ENCODE results near the gene GP9. TPM values are rescaled to one million over a fixed set of nuclear protein-coding genes. Genes with fewer than 3 reads are reported as not detected.
"Not testable (repeated sequence)": the region's sequence is repeated elsewhere in the genome, so short reads cannot be mapped to it uniquely, and the experiment has no call there.

Gene GP9
- total and polyA plus RNA-seq, 4 donors, result 0.30 to 0.72 (median 0.59) TPM; not detected in 1

- H3K36me3 ChIP-seq (ENCODE audit: control insufficient read depth, insufficient read depth, low read length), result peaks cover 8% of the 10 kb centered on the region
- H3K4me3 ChIP-seq (ENCODE audit: low read depth, low read length), result no peak overlapping the region
- DNase-seq (ENCODE audit: low read depth in 4 of 6, low spot score in 6 of 6), result no peak
- 97% methylated on average over 4 of the region's 6 CpGs for WGBS (ENCODE audit: insufficient coverage)
- H3K27me3 ChIP-seq (ENCODE audit: control insufficient read depth, insufficient read depth, low read length), result no peaks in the 10 kb centered on the region
- H3K27ac ChIP-seq (ENCODE audit: low read depth, low read length), result no peak overlapping the region
- no peaks in the 10 kb centered on the region for H3K4me1 ChIP-seq (ENCODE audit: control insufficient read depth, insufficient read depth, low read length)
- no peaks in the 10 kb centered on the region for H3K9me3 ChIP-seq (ENCODE audit: control insufficient read depth, insufficient read depth, low read length)
Observed at GRCh38 chr3:129104498-129105079, 44.0 kb downstream of the GP9 start.

DNA sequence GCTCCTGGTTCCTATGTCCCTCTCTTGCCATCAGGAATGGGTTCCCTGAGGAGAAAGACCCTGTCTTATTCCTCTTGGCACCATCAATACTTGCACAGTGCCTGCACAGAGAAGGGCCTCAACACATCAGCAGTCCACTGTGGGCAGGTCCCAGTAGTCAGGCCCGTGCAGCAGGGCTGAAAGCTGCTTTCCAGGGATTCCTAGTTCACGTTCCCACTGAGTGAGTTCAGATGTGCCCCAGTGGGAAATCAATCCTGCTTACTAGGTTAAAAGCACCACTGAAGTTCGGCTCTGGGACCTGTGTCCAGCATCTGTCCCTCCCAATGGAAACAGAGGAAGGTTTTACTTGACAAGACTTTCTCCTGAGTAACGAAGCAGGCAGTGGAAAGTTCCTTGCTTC lies 45.3 kb downstream of the GP9 start:
- DNase-seq (ENCODE audit: low read depth in 4 of 6, low spot score in 6 of 6), result no peak
- Histone ChIP-seq H3K27ac (ENCODE audit: low read depth, low read length) (no peak overlapping the region), H3K4me3 (ENCODE audit: low read depth, low read length) (no peak overlapping the region), H3K27me3 (ENCODE audit: control insufficient read depth, insufficient read depth, low read length) (no peaks in the 10 kb centered on the region), H3K4me1 (ENCODE audit: control insufficient read depth, insufficient read depth, low read length) (no peaks in the 10 kb centered on the region), H3K9me3 (ENCODE audit: control insufficient read depth, insufficient read depth, low read length) (no peaks in the 10 kb centered on the region), H3K36me3 (ENCODE audit: control insufficient read depth, insufficient read depth, low read length) (peaks cover 8% of the 10 kb centered on the region)
- WGBS (ENCODE audit: insufficient coverage), result 91% methylated on average over 4 of the region's 4 CpGs

- peak in 1 of 6 donors; percentile 33 for DNase-seq (ENCODE audit: low read depth in 4 of 6, low spot score in 6 of 6)
- Histone ChIP-seq H3K27me3 (ENCODE audit: control insufficient read depth, insufficient read depth, low read length) (no peaks in the 10 kb centered on the region), H3K36me3 (ENCODE audit: control insufficient read depth, insufficient read depth, low read length) (peaks cover 8% of the 10 kb centered on the region), H3K4me1 (ENCODE audit: control insufficient read depth, insufficient read depth, low read length) (no peaks in the 10 kb centered on the region), H3K9me3 (ENCODE audit: control insufficient read depth, insufficient read depth, low read length) (no peaks in the 10 kb centered on the region), H3K4me3 (ENCODE audit: low read depth, low read length) (no peak overlapping the region), H3K27ac (ENCODE audit: low read depth, low read length) (no peak overlapping the region)
- WGBS (ENCODE audit: insufficient coverage), result 68% methylated on average over 4 of the region's 5 CpGs
Observed at GRCh38 chr3:129106320-129106719, 45.7 kb downstream of the GP9 start.

- WGBS (ENCODE audit: insufficient coverage), result 69% methylated on average over 19 of the region's 19 CpGs
Observed at GRCh38 chr3:129106866-129107565, 46.4 kb downstream of the GP9 start.

DNA sequence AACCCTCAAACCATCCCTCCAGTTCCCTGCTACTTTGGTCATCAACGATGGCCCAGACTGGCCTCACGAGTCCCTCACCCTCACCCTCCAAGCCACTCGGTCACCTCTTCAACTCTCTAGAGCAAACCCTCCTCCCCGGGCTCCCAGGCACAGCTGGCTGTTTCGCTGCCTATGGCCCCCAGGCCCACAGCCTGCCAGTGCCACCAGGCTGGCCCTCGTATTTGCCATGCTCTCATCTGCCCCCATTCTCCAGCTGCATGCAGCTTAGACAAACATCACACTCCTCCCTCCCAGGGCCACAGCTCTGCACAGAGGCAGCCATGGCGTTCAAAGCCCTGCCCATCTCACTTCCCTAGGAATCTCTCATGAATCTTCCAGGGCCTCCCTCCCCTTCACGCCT lies 47.2 kb downstream of the GP9 start:
- no peaks in the 10 kb centered on the region for H3K9me3 ChIP-seq (ENCODE audit: control insufficient read depth, insufficient read depth, low read length)
- no peak overlapping the region for H3K4me3 ChIP-seq (ENCODE audit: low read depth, low read length)
- DNase-seq (ENCODE audit: low read depth in 4 of 6, low spot score in 6 of 6), result no peak
- no peak overlapping the region for H3K27ac ChIP-seq (ENCODE audit: low read depth, low read length)
- H3K4me1 ChIP-seq (ENCODE audit: control insufficient read depth, insufficient read depth, low read length), result no peaks in the 10 kb centered on the region
- 87% methylated on average over 7 of the region's 8 CpGs for WGBS (ENCODE audit: insufficient coverage)
- no peaks in the 10 kb centered on the region for H3K27me3 ChIP-seq (ENCODE audit: control insufficient read depth, insufficient read depth, low read length)
- H3K36me3 ChIP-seq (ENCODE audit: control insufficient read depth, insufficient read depth, low read length), result peaks cover 12% of the 10 kb centered on the region

More at GRCh38 chr3:129106866-129107565, 46.4 kb downstream of the GP9 start:
- Histone ChIP-seq H3K36me3 (ENCODE audit: control insufficient read depth, insufficient read depth, low read length) (peaks cover 8% of the 10 kb centered on the region), H3K9me3 (ENCODE audit: control insufficient read depth, insufficient read depth, low read length) (no peaks in the 10 kb centered on the region), H3K4me1 (ENCODE audit: control insufficient read depth, insufficient read depth, low read length) (no peaks in the 10 kb centered on the region), H3K27ac (ENCODE audit: low read depth, low read length) (no peak overlapping the region), H3K4me3 (ENCODE audit: low read depth, low read length) (no peak overlapping the region), H3K27me3 (ENCODE audit: control insufficient read depth, insufficient read depth, low read length) (no peaks in the 10 kb centered on the region)
- peak in 1 of 6 donors; percentile 15 for DNase-seq (ENCODE audit: low read depth in 4 of 6, low spot score in 6 of 6)

DNA sequence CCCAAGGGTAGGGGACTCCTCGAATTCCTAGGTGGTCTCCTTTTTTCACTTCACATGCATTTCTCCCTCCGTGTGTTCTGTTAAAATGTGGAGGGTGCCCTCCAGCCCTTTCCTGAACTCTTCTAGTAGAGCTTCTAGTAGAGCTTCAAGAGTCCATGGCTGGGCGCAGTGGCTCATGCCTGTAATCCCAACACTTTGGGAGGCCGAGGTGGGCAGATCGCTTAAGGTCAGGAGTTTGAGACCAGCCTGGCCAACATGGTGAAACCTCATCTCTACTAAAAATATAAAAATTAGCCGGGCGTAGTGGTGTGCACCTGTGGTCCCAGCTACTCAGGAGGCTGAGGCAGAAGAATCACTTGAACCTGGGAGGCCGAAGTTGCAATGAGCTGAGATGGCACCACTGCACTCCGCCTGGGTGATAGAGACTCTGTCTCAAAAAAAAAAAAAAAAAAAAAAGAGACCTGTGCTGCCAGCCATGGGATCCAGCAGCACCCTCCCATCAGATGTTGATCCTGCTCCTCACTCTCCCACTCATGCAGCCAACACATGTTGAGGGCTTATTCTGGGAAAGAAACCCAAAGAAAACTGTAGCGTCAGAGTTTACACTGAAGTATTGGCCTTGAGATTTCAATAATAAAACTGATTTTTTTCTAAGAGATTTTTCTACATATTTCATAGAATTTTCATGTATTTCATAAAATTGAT lies 50.6 kb downstream of the GP9 start:
- H3K27me3 ChIP-seq (ENCODE audit: control insufficient read depth, insufficient read depth, low read length), result not testable (repeated sequence)
- peaks cover 17% of the 10 kb centered on the region for H3K36me3 ChIP-seq (ENCODE audit: control insufficient read depth, insufficient read depth, low read length)

More for the DNA sequence above, 50.6 kb downstream of the GP9 start:
- not testable (repeated sequence) for H3K27ac ChIP-seq (ENCODE audit: low read depth, low read length); H3K4me1 ChIP-seq (ENCODE audit: control insufficient read depth, insufficient read depth, low read length); H3K4me3 ChIP-seq (ENCODE audit: low read depth, low read length); DNase-seq (ENCODE audit: low read depth in 4 of 6, low spot score in 6 of 6); H3K9me3 ChIP-seq (ENCODE audit: control insufficient read depth, insufficient read depth, low read length)
- 95% methylated on average over 4 of the region's 10 CpGs for WGBS (ENCODE audit: insufficient coverage)

Other genes with a start within 250 kb of the GP9 start
- 10 to 100 TPM; 32.0 to 35.8 TPM for gene ACAD9, start 181.2 kb upstream of the GP9 start, total RNA-seq
- gene ACAD9, start 181.2 kb upstream of the GP9 start, polyA plus RNA-seq (ENCODE audit: insufficient read length in 2 of 2), result 10 to 100 TPM; 36.3 to 44.7 TPM
- 1 to 10 TPM; 1.1 to 3.8 TPM for gene CFAP92, start 66.7 kb upstream of the GP9 start, total RNA-seq
- gene CFAP92, start 66.7 kb upstream of the GP9 start, polyA plus RNA-seq (ENCODE audit: insufficient read length in 2 of 2), result 1 to 10 TPM; 3.5 to 4.5 TPM
- gene EFCC1, start 59.5 kb upstream of the GP9 start, total RNA-seq, result 1 to 10 TPM in 1 of 2 donors, under 1 TPM in 1; 0.89 to 2.7 TPM
- gene EFCC1, start 59.5 kb upstream of the GP9 start, polyA plus RNA-seq (ENCODE audit: insufficient read length in 2 of 2), result 1 to 10 TPM; 3.4 to 5.2 TPM
- gene RAB43, start 61.0 kb downstream of the GP9 start, total RNA-seq, result 1 to 10 TPM; 3.0 to 6.9 TPM
- gene RAB43, start 61.0 kb downstream of the GP9 start, polyA plus RNA-seq (ENCODE audit: insufficient read length in 2 of 2), result 1 to 10 TPM; 3.8 to 5.0 TPM
- gene ISY1, start 100.3 kb downstream of the GP9 start, total RNA-seq, result 10 to 100 TPM; 14.6 to 30.7 TPM
- 10 to 100 TPM; 28.2 to 28.4 TPM for gene ISY1, start 100.3 kb downstream of the GP9 start, polyA plus RNA-seq (ENCODE audit: insufficient read length in 2 of 2)
- gene CNBP, start 123.1 kb downstream of the GP9 start, total RNA-seq, result 100 to 1,000 TPM; 236 to 238 TPM
- gene CNBP, start 123.1 kb downstream of the GP9 start, polyA plus RNA-seq (ENCODE audit: insufficient read length in 2 of 2), result 100 to 1,000 TPM; 226 to 251 TPM
- gene COPG1, start 188.8 kb downstream of the GP9 start, total RNA-seq, result 100 to 1,000 TPM; 117 to 156 TPM
- 100 to 1,000 TPM; 126 to 135 TPM for gene COPG1, start 188.8 kb downstream of the GP9 start, polyA plus RNA-seq (ENCODE audit: insufficient read length in 2 of 2)
- gene HMCES, start 218.1 kb downstream of the GP9 start, total RNA-seq, result 10 to 100 TPM; 23.6 to 26.5 TPM
- 10 to 100 TPM; 45.2 to 52.7 TPM for gene HMCES, start 218.1 kb downstream of the GP9 start, polyA plus RNA-seq (ENCODE audit: insufficient read length in 2 of 2)

Data from spinal cord (tissue), 10 donors.